AG04449 (cell line): ENCODE results near the gene DROSHA.

ENCODE experiments used
- CTCF ChIA-PET: fragments of 350-600 bp; formaldehyde crosslinking; extraction: SDS; loops from one replicate; lab custom pipeline; 2021; ENCODE audit warnings: antibody characterized with exemption; lab: Yijun Ruan, JAX
- POLR2A ChIA-PET: fragments of 400-600, 350-600 bp; formaldehyde crosslinking; extraction: SDS; loops from one replicate; lab custom pipeline; 2020; ENCODE audit warnings: antibody characterized with exemption, inconsistent platforms; lab: Yijun Ruan, JAX
- DNase-seq: peaks from one replicate; pipeline ENCODE4 v3.0.0-alpha.2; 2010; ENCODE audit warnings: low read depth, low spot score
- H3K4me3 ChIP-seq: 2 replicates; pipeline ENCODE4 v1.5.1; 2011; ENCODE audit warnings: low read depth, mild to moderate bottlenecking, control low read depth, low read length
- CTCF ChIP-seq: IDR thresholded peaks from one replicate; pipeline ENCODE4 v1.5.1; 2011; ENCODE audit warnings: mild to moderate bottlenecking, moderate library complexity, low read length, control low read depth, inconsistent platforms; ENCODE audit not compliant: insufficient read depth; ENCODE audit errors: missing control alignments

DROSHA gene

DNA sequence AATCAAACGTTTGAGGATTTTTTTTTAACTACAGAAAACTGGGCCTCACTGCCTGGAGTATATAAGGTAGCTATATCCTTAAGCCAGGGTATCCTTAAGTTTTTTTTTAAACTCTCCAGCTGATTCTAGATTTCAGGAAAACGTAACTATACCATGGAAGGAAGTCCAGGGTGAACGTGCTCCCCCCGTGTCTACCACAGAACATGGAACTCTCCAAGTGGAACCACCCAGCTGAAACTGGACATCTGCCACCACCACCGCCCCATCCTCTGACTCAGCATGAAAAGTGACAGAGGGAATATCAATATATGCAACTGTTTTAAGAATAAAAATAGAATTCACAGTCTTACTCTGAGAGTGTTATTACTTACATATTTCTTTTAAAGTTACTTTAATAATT lies 61.3 kb downstream of the DROSHA start:
- POLR2A ChIA-PET: no interaction called here
- no peak for TF ChIP-seq CTCF
- no peak for DNase-seq
- CTCF ChIA-PET: no interaction called here
- H3K4me3 ChIP-seq: no peak overlapping the region

DNA sequence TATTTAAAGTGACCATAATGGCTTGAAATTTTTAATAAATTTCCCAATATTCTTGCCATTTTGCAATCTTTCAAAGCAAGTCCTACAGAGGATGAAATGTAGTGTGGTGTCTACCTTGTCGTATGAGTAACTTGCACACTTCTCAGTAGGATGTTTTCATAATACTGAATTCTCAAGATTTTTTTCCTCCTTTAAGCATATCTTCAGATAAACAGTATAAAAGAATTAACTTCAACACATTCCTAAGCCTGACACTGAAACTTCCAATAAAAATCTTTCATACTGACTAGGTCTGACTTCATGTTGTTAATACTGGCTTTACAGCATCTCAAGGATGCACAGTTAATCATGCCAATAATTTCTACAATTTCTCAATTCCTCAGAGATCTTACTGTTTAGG lies 62.0 kb downstream of the DROSHA start:
- TF ChIP-seq CTCF: no peak
- POLR2A ChIA-PET: no interaction called here
- no peak for DNase-seq
- CTCF ChIA-PET: no interaction called here
- H3K4me3 ChIP-seq: no peak overlapping the region

GRCh38 chr5:31469466-31469865 lies 62.4 kb downstream of the DROSHA start:
- DNase-seq: no peak
- no peak for TF ChIP-seq CTCF
- ChIA-PET CTCF (no interaction called here), POLR2A (no interaction called here)
- no peak overlapping the region for H3K4me3 ChIP-seq

- ChIA-PET POLR2A (no interaction called here), CTCF (no interaction called here)
- H3K4me3 ChIP-seq: no peak overlapping the region
- no peak for DNase-seq
- TF ChIP-seq CTCF: no peak
These were observed 66.6 kb downstream of the DROSHA start for GRCh38 chr5:31465291-31465690.

- no peak for TF ChIP-seq CTCF
- CTCF ChIA-PET: no interaction called here
- POLR2A ChIA-PET: no interaction called here
- H3K4me3 ChIP-seq: no peak overlapping the region
- DNase-seq: no peak
These were observed 67.8 kb downstream of the DROSHA start for GRCh38 chr5:31464081-31464480.

- no peak for TF ChIP-seq CTCF
- no peak for DNase-seq
- ChIA-PET CTCF (no interaction called here), POLR2A (no interaction called here)
- no peak overlapping the region for H3K4me3 ChIP-seq
These were observed 68.5 kb downstream of the DROSHA start for GRCh38 chr5:31463351-31463750.
